Cardiac fibroblast (primary cell): ENCODE measurements around the gene PITX1.

Experiments
- DNase-seq, 2 donors: peaks; one replicate each; pipeline versions ENCODE4 v3.0.0 to v3.0.0-alpha.2; 2010; ENCODE audit warnings: low read depth in 2 of 2
- H3K4me3 ChIP-seq, 2 donors: replicated peaks in 1 of 2; 1 replicate in 1 of 2; 2 replicates in 1 of 2; pipeline ENCODE4 v1.5.1; 2011; ENCODE audit warnings: low read depth in 2 of 2, low read length in 2 of 2, mild to moderate bottlenecking in 2 of 2, moderate library complexity in 1 of 2
- CTCF ChIP-seq: IDR thresholded peaks from one replicate; pipeline ENCODE4 v1.5.1; 2011; ENCODE audit warnings: low read depth, mild to moderate bottlenecking, low read length, inconsistent platforms

PITX1 gene

DNA sequence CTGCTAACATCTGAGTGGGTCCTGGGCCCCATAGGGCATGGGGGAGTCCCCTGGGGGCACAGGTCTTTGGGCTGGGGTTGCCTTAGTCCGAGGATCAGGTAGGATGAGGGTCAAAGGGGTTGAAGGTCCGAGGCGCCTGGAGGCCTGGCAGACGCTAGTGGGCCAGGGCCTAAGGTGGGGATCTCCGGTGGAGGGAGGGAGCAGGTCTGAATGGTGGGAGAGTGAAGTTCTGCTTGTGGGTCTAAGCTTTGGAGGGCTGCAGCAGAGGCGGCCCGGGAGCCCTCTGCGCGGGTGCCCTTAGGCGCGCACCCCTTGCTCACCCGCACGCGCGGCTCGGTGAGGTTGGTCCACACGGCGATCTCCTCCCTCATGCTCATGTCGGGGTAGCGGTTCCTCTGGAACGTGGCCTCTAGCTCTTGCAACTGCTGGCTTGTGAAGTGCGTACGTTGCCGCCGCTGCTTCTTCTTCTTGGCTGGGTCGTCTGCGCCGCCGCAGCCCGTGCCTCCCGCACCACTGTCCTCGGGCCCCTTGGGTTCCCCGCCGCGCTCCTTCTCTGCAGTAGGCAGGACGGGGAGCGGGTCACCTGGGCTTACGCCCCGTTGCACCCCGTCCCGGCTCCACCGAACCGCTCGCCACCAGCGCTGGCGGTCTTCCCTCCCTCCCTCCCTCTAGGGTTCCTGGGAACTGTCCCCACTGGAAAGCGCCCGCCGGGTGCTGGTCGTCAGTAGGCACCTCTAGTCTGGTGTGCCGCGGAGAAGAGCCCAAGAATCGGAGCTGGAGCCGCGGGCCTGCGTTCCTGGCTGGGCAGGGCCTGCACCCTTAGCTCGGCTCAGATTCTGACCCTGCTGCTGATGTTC lies 2.8 kb downstream of the PITX1 start:
- peak in 1 of 2 donors; percentile 13 for DNase-seq
- TF ChIP-seq CTCF: no peak
- no peak overlapping the region for H3K4me3 ChIP-seq

- H3K4me3 ChIP-seq: no peak overlapping the region
- TF ChIP-seq CTCF: no peak
- DNase-seq: no peak
Measured at GRCh38 chr5:135030123-135030955, 3.7 kb downstream of the PITX1 start.

- peak in 1 of 2 donors; percentile 15 for DNase-seq
- no peak for TF ChIP-seq CTCF
- no peak overlapping the region for H3K4me3 ChIP-seq
Measured at GRCh38 chr5:135029477-135030122, 4.4 kb downstream of the PITX1 start.

DNA sequence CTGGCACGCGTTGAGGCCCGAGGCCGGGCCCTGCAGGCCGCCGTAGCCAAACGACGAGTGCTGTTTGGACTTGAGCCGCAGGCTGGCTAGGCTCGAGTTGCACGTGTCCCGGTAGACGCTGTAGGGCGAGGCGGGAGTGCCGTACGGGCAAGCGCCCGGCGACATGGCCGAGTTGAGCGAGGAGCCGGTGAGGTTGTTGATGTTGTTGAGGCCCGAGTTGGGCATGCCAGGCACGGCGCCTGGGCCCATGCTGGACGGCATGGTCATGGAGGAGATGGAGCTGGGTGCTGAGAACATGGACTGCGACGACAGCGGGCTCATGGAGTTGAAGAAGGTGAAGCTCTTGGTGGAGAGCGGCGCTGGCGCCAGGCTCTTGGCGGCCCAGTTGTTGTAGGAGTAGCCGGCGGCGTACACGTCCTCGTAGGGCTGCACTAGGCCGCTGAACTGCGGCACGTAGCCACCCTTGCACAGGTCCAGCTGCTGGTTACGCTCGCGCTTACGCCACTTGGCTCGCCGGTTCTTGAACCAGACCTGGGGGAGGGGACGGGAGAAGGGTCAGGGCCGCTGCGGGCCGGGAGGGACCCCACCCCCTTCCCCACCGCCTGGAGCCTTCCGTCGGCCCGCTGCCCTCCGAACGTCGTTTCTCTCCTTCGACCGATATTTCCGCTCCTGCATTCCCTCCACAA lies 5.1 kb downstream of the PITX1 start:
- TF ChIP-seq CTCF: no peak
- DNase-seq: no peak
- H3K4me3 ChIP-seq: no peak overlapping the region

DNA sequence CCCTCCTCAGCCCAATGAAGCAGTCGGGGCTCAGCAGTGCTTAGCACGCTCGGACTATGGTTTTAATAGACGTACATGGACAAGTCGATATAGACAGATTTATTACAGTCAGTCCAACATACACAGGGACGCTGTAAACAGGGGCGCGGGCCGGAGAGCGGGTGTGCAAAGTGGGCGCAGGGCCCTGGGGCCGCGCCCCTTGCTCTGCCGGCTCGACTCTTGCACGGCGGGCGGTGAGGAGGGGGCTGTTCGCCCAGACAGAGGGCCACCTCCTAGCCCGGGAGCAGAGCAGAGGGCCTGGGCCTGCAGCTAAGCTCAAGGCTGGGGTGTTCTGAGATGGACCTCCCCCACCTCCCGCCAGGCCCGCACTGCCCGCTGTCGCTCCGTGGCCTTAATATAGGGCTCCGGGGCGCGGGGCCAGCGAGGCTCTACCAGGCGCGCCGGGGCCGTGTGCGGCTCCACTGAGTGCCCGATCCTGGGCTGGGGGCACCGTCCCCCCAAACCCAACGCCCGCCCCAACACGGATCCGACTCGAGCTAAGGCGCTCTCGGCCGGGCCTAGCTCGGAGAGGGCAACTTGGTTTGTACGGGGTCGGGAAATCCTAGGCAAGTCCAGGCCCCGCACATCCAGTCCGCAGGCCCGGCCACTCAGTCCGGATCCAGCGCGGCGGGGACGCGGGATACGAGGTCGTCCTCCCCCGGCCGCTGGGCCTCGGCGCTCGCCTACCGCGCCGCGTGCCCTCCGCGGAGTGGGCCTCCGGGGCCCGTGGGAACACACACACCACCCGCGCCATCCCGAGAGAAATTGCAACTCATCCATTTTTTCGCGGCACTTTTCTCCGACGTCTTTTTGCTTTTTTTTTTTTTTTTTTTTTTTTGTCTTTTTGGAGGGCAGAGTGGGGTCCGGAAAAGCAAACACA lies 6.1 kb downstream of the PITX1 start:
- no peak for TF ChIP-seq CTCF
- H3K4me3 ChIP-seq: no peak overlapping the region
- no peak for DNase-seq
